Measurements from ENCODE around the gene APELA.
"Not testable (repeated sequence)": the region's sequence is repeated elsewhere in the genome, so short reads cannot be mapped to it uniquely, and the experiment has no call there.

The APELA gene

GRCh38 chr4:164926301-164926700 is 49.3 kb downstream of the APELA start:
- DNase-seq (ENCODE audit: low spot score): no peak

DNA sequence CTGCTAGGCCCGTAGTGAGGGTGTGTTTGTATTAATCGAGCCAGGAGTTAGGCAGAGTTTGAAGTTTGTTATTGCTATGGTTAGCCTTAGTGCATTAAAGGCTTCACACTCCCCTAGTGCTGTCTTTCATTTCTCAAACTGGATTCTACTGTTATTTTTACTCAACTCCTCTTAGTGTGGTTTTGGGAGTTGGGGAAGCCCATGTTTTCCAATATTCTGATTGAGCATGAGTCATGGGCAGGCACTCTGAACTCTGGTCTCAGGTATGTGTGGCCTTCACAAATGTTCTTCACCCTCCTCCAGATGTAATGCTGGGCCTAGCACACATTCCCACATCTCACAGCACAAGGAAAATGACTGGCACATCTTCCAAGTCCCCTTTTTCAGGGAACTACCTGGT is 50.1 kb downstream of the APELA start:
- DNase-seq (ENCODE audit: low spot score): not testable (repeated sequence)

DNA sequence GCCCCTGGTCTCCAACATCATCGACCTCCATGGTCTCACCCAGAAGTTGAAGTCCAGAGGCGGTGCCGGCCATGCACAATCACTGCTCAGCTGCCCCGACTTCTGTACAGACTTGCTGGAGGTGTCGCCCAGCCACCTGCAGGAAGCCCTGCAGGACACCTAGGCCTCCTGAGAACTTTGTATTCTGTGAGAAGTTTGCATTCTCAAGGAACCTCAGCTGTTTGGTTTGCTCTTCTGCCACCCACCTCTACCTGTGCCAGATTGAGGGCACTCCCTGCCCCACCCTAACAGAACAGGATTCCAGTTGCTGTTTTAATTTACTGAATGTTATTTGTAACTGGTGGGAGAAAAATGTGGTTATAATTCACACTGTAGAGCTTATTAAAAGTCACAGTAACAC is 53.7 kb downstream of the APELA start:
- no peak for DNase-seq (ENCODE audit: low spot score)

DNA sequence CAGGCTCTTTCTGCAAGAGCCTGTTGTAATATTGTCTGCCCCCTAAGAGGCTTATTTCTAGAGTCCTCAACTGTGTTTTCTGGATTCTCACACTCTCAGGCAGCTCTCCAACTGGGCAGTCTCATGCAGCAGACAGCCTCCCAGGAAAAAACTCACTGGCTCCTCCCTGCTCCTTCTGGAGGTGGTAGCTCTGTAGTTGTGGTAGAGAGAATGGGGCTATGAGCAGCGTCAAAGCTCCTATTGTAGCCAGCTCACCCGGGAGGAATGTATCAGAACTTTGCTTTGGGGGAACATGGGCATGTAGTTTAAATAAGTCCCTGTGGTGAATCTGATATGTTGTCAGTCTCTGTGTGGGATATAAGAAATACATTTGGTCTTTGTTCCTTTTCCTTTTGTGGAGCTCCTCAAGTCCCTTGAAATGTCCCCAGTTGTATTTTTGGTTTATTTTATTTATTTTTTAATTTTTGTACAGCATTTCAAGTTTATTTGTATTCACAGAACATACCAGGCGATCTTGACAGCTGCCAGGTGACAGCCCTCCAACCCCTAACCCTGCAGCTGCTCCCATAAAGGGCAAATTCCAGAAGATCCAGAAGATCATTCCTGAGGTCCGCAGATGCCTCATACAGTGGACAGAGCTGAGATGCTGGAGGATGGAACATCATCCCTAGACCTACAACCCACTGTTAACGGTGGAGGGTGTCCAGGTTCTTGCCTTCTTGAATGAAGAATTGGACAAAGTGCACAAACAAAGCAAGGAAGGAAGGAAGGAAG is 54.8 kb downstream of the APELA start:
- no peak for DNase-seq (ENCODE audit: low spot score)

GRCh38 chr4:164933244-164933643 is 56.3 kb downstream of the APELA start:
- DNase-seq (ENCODE audit: low spot score): no peak

GRCh38 chr4:164935363-164935762 is 58.4 kb downstream of the APELA start:
- DNase-seq (ENCODE audit: low spot score): no peak

DNA sequence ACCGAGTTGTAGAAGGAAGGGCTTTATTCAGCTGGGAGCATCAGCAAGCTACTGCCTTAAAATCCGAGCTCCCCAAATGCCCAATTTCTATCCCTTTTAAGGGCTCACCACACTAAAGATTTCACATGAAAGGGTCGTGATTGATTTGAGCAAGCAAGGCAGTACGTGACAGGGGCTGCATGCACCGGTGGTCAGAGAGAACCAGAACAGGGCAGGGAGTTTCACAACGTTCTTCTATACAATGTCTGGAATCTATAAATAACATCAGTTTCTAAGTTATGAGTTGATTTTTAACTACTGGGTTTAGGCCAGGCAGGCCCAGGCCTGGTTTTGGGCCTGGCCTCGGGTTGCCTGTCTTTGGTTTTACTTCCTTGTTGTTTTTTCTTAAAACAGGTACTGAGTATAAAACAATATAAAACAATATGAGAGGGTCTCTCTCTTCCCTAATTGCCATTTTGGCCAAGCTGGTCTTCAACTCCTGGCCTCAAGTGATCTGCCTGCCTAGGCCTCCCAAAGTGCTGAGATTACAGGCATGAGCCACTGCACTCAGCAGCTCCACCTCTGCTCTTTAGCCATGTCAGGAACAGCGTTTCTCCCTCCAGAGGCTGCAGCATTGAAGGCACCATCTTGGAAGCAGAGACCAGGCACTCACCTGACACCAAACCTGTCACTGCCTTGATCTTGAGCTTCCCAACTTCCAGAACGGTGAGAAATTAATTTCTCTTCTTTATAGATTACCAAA is 59.1 kb downstream of the APELA start:
- DNase-seq (ENCODE audit: low spot score): not testable (repeated sequence)

DNA sequence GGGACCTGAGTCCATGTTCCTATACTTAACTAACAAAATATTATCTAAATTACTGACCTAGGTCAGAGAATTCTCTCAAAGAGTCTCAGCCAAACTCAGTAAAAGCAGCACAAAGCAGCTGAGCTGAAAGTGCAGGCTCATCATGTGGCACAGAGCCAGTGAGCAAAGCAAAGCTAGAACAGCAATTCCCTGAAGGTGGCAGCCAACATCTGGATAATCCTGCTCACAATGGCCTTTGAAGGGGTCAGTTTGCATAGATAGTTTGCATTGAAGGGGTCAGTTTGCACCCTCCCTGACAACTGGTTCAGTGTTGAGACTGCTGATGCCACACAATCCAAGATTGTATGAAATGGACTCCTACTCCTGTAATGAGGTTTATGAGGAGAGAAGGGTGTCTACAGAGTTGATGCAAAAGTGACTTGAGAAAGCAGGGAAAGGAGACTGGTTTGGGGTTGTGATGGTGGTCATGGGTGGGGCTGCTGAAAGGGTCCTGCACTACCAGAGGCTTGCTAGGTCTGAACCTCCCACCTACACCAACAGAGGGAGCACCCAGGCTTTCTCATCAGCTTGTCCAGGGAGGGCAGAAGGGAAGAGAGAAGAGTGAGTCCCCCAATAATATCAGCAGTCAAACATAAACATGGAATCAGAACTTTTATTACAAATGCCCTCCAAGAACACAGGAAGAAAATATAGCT is 60.7 kb downstream of the APELA start:
- DNase-seq (ENCODE audit: low spot score): no peak

DNA sequence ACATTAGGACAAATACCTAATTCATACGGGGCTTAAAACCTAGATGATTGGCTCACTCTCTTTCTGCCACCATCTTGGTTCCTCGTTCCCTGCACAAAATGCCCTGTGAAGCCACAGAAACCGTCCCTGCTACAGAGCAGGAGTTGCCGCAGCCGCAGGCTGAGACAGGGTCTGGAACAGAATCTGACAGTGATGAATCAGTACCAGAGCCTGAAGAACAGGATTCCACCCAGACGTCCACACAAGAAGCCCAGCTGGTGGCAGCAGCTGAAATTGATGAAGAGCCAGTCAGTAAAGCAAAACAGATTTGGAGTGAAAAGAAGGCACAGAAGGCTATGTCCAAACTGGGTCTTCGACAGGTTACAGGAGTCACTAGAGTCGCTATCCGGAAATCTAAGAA is 66.2 kb downstream of the APELA start:
- no peak for DNase-seq (ENCODE audit: low spot score)

- DNase-seq (ENCODE audit: low spot score): no peak
These were observed 68.2 kb downstream of the APELA start for GRCh38 chr4:164945146-164945545.

GRCh38 chr4:164946810-164947209 is 69.8 kb downstream of the APELA start:
- no peak for DNase-seq (ENCODE audit: low spot score)
